Small intestine (tissue), 16 donors: ENCODE data around the gene MT1M. TPM values are rescaled to one million over a fixed set of nuclear protein-coding genes. Genes with fewer than 3 reads are reported as not detected.
"Not testable (repeated sequence)": the region's sequence is repeated elsewhere in the genome, so short reads cannot be mapped to it uniquely, and the experiment has no call there.

Experiments used
- DNase-seq, 2 donors: peaks; one replicate each; pipeline versions ENCODE4 v3.0.0 to v3.0.0-alpha.2; 2013
- FAIRE-seq: peaks from 2 replicates; lab custom pipeline; 2012; peaks lifted over from hg19 to GRCh38; lab: Jason Lieb, UNC
- H3K27ac ChIP-seq, 3 donors: one replicate each; pipeline ENCODE4 v1.5.1; 2013; ENCODE audit warnings: low read length in 2 of 3, mild to moderate bottlenecking in 2 of 3, control low read depth in 1 of 3, inconsistent platforms in 1 of 3, low read depth in 1 of 3, moderate library complexity in 1 of 3
- H3K27me3 ChIP-seq, 3 donors: one replicate each; pipeline ENCODE4 v1.6.1; 2013; ENCODE audit warnings: low read length in 3 of 3, inconsistent platforms in 1 of 3; ENCODE audit not compliant: control insufficient read depth in 3 of 3, insufficient read depth in 3 of 3
- H3K36me3 ChIP-seq, 3 donors: one replicate each; pipeline ENCODE4 v1.6.1; 2013; ENCODE audit warnings: low read length in 3 of 3, inconsistent platforms in 1 of 3, low read depth in 1 of 3, mild to moderate bottlenecking in 1 of 3, moderate library complexity in 1 of 3; ENCODE audit not compliant: control insufficient read depth in 3 of 3, insufficient read depth in 2 of 3
- H3K4me1 ChIP-seq, 3 donors: one replicate each; pipeline ENCODE4 v1.6.1; 2013; ENCODE audit warnings: low read length in 2 of 3, inconsistent platforms in 1 of 3, low read depth in 1 of 3, mild to moderate bottlenecking in 1 of 3, moderate library complexity in 1 of 3; ENCODE audit not compliant: control insufficient read depth in 3 of 3, insufficient read depth in 2 of 3
- H3K4me3 ChIP-seq, 3 donors: one replicate each; pipeline ENCODE4 v1.5.1; 2013; ENCODE audit warnings: low read length in 3 of 3, control low read depth in 1 of 3, inconsistent platforms in 1 of 3, low read depth in 1 of 3, mild to moderate bottlenecking in 1 of 3, moderate library complexity in 1 of 3
- H3K9me3 ChIP-seq, 2 donors: one replicate each; pipeline ENCODE4 v1.6.1; 2013; ENCODE audit warnings: low read depth in 1 of 2, low read length in 1 of 2; ENCODE audit not compliant: control insufficient read depth in 2 of 2, insufficient read depth in 1 of 2
- WGBS, 3 donors: extraction: QIAGEN DNeasy Blood & Tissue Kit; methylation state at CpG; one replicate each; pipeline ENCODE4 v1.1.7; 2013; 5-methylcytosine and 5-hydroxymethylcytosine counted together
- long read RNA-seq, 10 donors: transcript quantifications; one replicate each; lab custom pipeline, GENCODE V29; 2026
- polyA plus RNA-seq, 4 donors: library from polyadenylated mRNA; stranded (reverse) in 3 of 4; unstranded in 1 of 4; fragments of 200-250 nt in 3 of 4; fragments of 120-200 nt in 1 of 4; gene quantifications; one replicate each; pipeline versions ENCODE4 v1.2.1 to v1.2.3, GENCODE V29; 2013
- donor health status: healthy with polysubstance abuse.
- donor health status: control.
- donor health status: control.
- donor health status: Bipolar disorder and iron deficiency.
- donor health status: healthy.

Gene MT1M
- 100 to 1,000 TPM in 1 of 4 donors, 10 to 100 TPM in 1, 1 to 10 TPM in 2; 3.5 to 106 (median 8.6) TPM for polyA plus RNA-seq
- long read RNA-seq, donor 1: 0 reads
- long read RNA-seq, donor 2: 0 reads
- long read RNA-seq, donor 3: 0 reads
- long read RNA-seq, donor 4, partial matches to known transcripts: 0 of 1 reads
- long read RNA-seq, donor 4, other reads (novel, unspliced or antisense): 0 of 1 reads
- long read RNA-seq, donor 5: 0 reads
- long read RNA-seq, donor 6: 0 reads
- long read RNA-seq, donor 7: 0 reads
- long read RNA-seq, donor 8, partial matches to known transcripts: 0 of 1 reads
- long read RNA-seq, donor 8, other reads (novel, unspliced or antisense): 0 of 1 reads
- long read RNA-seq, donor 9, partial matches to known transcripts: 0 of 1 reads
- long read RNA-seq, donor 9, other reads (novel, unspliced or antisense): 0 of 1 reads
- long read RNA-seq, donor 10, transcript MT1M-201 (3 exons, 829 nt): major isoform, 14 of 15 reads
- long read RNA-seq, donor 10, partial matches to known transcripts: 0 of 15 reads
- long read RNA-seq, donor 10, other reads (novel, unspliced or antisense): 0 of 15 reads

- DNase-seq (peak in 1 of 2 donors; percentile 37), FAIRE-seq (no peak)
- no peaks in the 10 kb centered on the region for H3K9me3 ChIP-seq
- H3K4me1 ChIP-seq: peaks cover 0 to 7% (median 0%) of the 10 kb centered on the region in 3 donors
- peaks cover 0 to 66% (median 19%) of the 10 kb centered on the region in 3 donors for H3K27me3 ChIP-seq
- H3K36me3 ChIP-seq: no peaks in the 10 kb centered on the region
- WGBS, 3 donors: 2 to 3% (median 3%) methylated on average over 32 to 61 of the region's 61 CpGs
- H3K4me3 ChIP-seq: peak within 1 kb of the TSS in 2 of 3 donors; percentile 42 to 45
- H3K27ac ChIP-seq: peak within 1 kb of the TSS in 1 of 3 donors; percentile 64
Observed at GRCh38 chr16:56632156-56632847, at the start of gene MT1M. Gene MT1M (plus strand): TSS chr16:56632659. CDS start chr16:56632732, 73 bp downstream.

GRCh38 chr16:56582911-56583310 lies 49.5 kb upstream of the MT1M start:
- H3K36me3 ChIP-seq, DNase-seq, H3K4me1 ChIP-seq, H3K27ac ChIP-seq, FAIRE-seq, H3K4me3 ChIP-seq, H3K9me3 ChIP-seq: not testable (repeated sequence)
- H3K27me3 ChIP-seq: peaks cover 0 to 23% (median 0%) of the 10 kb centered on the region in 3 donors
- WGBS, 3 donors: 83 to 95% (median 90%) methylated on average over 2 of the region's 2 CpGs

GRCh38 chr16:56583351-56584168 lies 48.9 kb upstream of the MT1M start:
- H3K36me3 ChIP-seq: no peaks in the 10 kb centered on the region
- H3K27ac ChIP-seq: no peak overlapping the region
- WGBS, 3 donors: 54 to 61% (median 59%) methylated on average over 11 of the region's 11 CpGs
- no peak for DNase-seq
- no peak overlapping the region for H3K4me3 ChIP-seq
- peaks cover 0 to 27% (median 0%) of the 10 kb centered on the region in 3 donors for H3K27me3 ChIP-seq
- no peak for FAIRE-seq
- H3K4me1 ChIP-seq: no peaks in the 10 kb centered on the region
- H3K9me3 ChIP-seq: no peaks in the 10 kb centered on the region

GRCh38 chr16:56584276-56584675 lies 48.2 kb upstream of the MT1M start:
- Histone ChIP-seq H3K9me3 (no peaks in the 10 kb centered on the region), H3K36me3 (no peaks in the 10 kb centered on the region), H3K27ac (no peak overlapping the region), H3K4me1 (no peaks in the 10 kb centered on the region), H3K27me3 (peaks cover 0 to 32% (median 3%) of the 10 kb centered on the region in 3 donors), H3K4me3 (no peak overlapping the region)
- WGBS, 3 donors: 83 to 87% (median 86%) methylated on average over 11 of the region's 11 CpGs
- no peak for DNase-seq
- FAIRE-seq: no peak

GRCh38 chr16:56588781-56589140 lies 43.7 kb upstream of the MT1M start:
- peaks cover 3 to 36% (median 7%) of the 10 kb centered on the region in 3 donors for H3K27me3 ChIP-seq
- H3K36me3 ChIP-seq: no peaks in the 10 kb centered on the region
- H3K9me3 ChIP-seq: no peaks in the 10 kb centered on the region
- H3K4me3 ChIP-seq: no peak overlapping the region
- no peak for FAIRE-seq
- peaks cover 0 to 9% (median 0%) of the 10 kb centered on the region in 3 donors for H3K4me1 ChIP-seq
- no peak overlapping the region for H3K27ac ChIP-seq
- 26 to 34% (median 28%) methylated on average over 9 of the region's 9 CpGs for WGBS, 3 donors
- no peak for DNase-seq

GRCh38 chr16:56589141-56590039 lies 43.1 kb upstream of the MT1M start, which contains the start of gene MT3:
Gene MT3 (plus strand): TSS chr16:56589528. CDS start chr16:56589591, 63 bp downstream.
- Histone ChIP-seq H3K36me3 (no peaks in the 10 kb centered on the region), H3K27ac (no peak within 1 kb of the TSS), H3K4me1 (peaks cover 0 to 9% (median 0%) of the 10 kb centered on the region in 3 donors), H3K9me3 (peaks cover 0 to 2% of the 10 kb centered on the region in 2 donors), H3K27me3 (peaks cover 3 to 33% (median 7%) of the 10 kb centered on the region in 3 donors), H3K4me3 (peak within 1 kb of the TSS in 2 of 3 donors; percentile 13 to 40)
- 6 to 8% (median 7%) methylated on average over 58 to 87 of the region's 87 CpGs for WGBS, 3 donors
- DNase-seq (peak in 1 of 2 donors; percentile 60), FAIRE-seq (no peak)

- H3K27ac ChIP-seq: no peak overlapping the region
- H3K4me1 ChIP-seq: peaks cover 0 to 9% (median 0%) of the 10 kb centered on the region in 3 donors
- WGBS, 3 donors: 44 to 50% (median 48%) methylated on average over 4 of the region's 4 CpGs
- H3K36me3 ChIP-seq: no peaks in the 10 kb centered on the region
- FAIRE-seq (no peak), DNase-seq (peak in 1 of 2 donors; percentile 39)
- H3K9me3 ChIP-seq: peaks cover 0 to 2% of the 10 kb centered on the region in 2 donors
- H3K27me3 ChIP-seq: peaks cover 3 to 30% (median 7%) of the 10 kb centered on the region in 3 donors
- no peak overlapping the region for H3K4me3 ChIP-seq
Observed at GRCh38 chr16:56591377-56592060, 40.9 kb upstream of the MT1M start.
